ENCODE measurements around the gene AUTS2. TPM values are rescaled to one million over a fixed set of nuclear protein-coding genes. Genes with fewer than 3 reads are reported as not detected.

AUTS2 gene
- total and polyA plus RNA-seq, 2 experiments from 2014 or later, result 32.0 to 91.0 TPM

GRCh38 chr7:69957661-69958060 lies 359.4 kb downstream of the AUTS2 start (continued):
- TF ChIP-seq REST (IDR thresholded peaks at IDR 0.05; ENCODE audit: unreplicated experiment) (no peak), ZNF114 (CRISPR knock-in tag; IDR thresholded peaks at IDR 0.05) (no peak), CREB1 (CRISPR knock-in tag; IDR thresholded peaks at IDR 0.05; ENCODE audit: low read depth) (no peak), POLR2AphosphoS5 (IDR thresholded peaks at IDR 0.05; ENCODE audit: low read depth) (no peak), EZH2phosphoT487 (IDR thresholded peaks at IDR 0.05; ENCODE audit: unreplicated experiment) (no peak), EZH2 (IDR thresholded peaks at IDR 0.05; ENCODE audit: low read depth, unreplicated experiment) (no peak), ZNF331 (CRISPR knock-in tag; IDR thresholded peaks at IDR 0.05; ENCODE audit: low read depth) (no peak)
- TF ChIP-seq, protein P1, sequence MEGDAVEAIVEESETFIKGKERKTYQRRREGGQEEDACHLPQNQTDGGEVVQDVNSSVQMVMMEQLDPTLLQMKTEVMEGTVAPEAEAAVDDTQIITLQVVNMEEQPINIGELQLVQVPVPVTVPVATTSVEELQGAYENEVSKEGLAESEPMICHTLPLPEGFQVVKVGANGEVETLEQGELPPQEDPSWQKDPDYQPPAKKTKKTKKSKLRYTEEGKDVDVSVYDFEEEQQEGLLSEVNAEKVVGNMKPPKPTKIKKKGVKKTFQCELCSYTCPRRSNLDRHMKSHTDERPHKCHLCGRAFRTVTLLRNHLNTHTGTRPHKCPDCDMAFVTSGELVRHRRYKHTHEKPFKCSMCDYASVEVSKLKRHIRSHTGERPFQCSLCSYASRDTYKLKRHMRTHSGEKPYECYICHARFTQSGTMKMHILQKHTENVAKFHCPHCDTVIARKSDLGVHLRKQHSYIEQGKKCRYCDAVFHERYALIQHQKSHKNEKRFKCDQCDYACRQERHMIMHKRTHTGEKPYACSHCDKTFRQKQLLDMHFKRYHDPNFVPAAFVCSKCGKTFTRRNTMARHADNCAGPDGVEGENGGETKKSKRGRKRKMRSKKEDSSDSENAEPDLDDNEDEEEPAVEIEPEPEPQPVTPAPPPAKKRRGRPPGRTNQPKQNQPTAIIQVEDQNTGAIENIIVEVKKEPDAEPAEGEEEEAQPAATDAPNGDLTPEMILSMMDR (conservative IDR thresholded peaks at IDR 0.05; ENCODE audit: low read depth in 2 of 2), result no peak

DNA sequence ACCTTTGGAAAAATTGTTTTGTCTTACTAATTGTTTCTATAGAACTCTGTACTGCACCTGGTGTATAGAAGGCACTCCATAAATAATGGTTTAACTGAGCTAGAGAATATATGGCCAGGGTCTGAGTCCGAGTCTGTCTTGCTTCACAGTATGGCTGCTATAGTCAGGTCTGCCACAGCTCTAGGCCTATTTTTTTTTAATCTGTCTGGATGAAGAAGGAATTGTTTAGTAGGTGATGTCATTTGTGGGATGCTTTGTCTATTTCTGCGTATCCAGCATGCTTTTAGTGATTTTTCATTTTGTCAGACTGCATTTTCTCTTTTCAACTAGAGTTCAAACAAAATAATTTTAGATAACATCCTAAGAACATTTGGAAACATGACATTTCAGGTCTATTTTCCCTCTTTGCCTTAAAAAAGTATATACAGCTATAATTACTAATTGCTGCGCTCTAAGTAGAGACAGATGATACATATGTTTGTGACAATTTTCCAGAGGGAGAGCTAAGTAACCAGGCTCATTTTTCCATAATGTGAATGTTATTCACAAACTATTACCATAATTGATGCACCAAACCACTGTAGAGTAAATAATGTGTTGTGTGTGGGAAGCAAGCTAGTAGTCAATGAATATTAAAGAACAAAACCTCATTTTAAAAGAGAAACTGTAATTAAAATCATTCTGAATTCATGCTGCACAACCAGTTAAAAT lies 361.7 kb downstream of the AUTS2 start:
- no peaks in the 10 kb centered on the region for H3K27me3 ChIP-seq (ENCODE audit: insufficient read depth)
- Mint-ChIP-seq H3K27ac (no peak overlapping the region), H3K36me3 (ENCODE audit: low read depth) (no peaks in the 10 kb centered on the region), H3K4me3 (no peak overlapping the region), H3K4me1 (peaks cover 14% of the 10 kb centered on the region), H3K9me3 (no peaks in the 10 kb centered on the region), H3K27me3 (ENCODE audit: insufficient read depth, low read depth, poor library complexity) (no peaks in the 10 kb centered on the region)
- no peaks in the 10 kb centered on the region for H4K20me1 ChIP-seq (replicated peaks; ENCODE audit: insufficient read depth)
- DNase-seq (ENCODE audit: low spot score) (no peak), ATAC-seq (no peak)
- H3K79me2 ChIP-seq (replicated peaks; ENCODE audit: insufficient read depth), result no peaks in the 10 kb centered on the region
- H3K4me2 ChIP-seq, result no peak overlapping the region
- H3K4me3 ChIP-seq, result no peak overlapping the region
- no peaks in the 10 kb centered on the region for H3F3A ChIP-seq (replicated peaks; ENCODE audit: low read depth)
- peaks cover 17% of the 10 kb centered on the region for H3K4me1 ChIP-seq (ENCODE audit: insufficient read depth)
- no peak overlapping the region for H3K27ac ChIP-seq (ENCODE audit: low read depth)
- no peak overlapping the region for H2AFZ ChIP-seq
- H3K36me3 ChIP-seq (ENCODE audit: insufficient read depth), result no peaks in the 10 kb centered on the region
- H3K9me2 ChIP-seq (ENCODE audit: insufficient read depth), result no peaks in the 10 kb centered on the region
- no peak for TF ChIP-seq CREB1 (CRISPR knock-in tag; IDR thresholded peaks at IDR 0.05; ENCODE audit: low read depth)
- TF ChIP-seq EZH2 (IDR thresholded peaks at IDR 0.05; ENCODE audit: low read depth, unreplicated experiment), result no peak
- no peak for TF ChIP-seq ZNF331 (CRISPR knock-in tag; IDR thresholded peaks at IDR 0.05; ENCODE audit: low read depth)
- no peak for TF ChIP-seq EZH2phosphoT487 (IDR thresholded peaks at IDR 0.05; ENCODE audit: unreplicated experiment)
- TF ChIP-seq, protein P1 (conservative IDR thresholded peaks at IDR 0.05; ENCODE audit: low read depth in 2 of 2), result no peak
- no peak for TF ChIP-seq STAT1 (IDR thresholded peaks at IDR 0.05; ENCODE audit: unreplicated experiment)

All from GM23338 (cell line).